Islet of Langerhans (tissue), 1 donor: ENCODE data around the gene MYH9.

Source experiments
- FAIRE-seq: peaks from one replicate; lab custom pipeline; 2011; peaks lifted over from hg19 to GRCh38; lab: Jason Lieb, UNC

MYH9 gene

DNA sequence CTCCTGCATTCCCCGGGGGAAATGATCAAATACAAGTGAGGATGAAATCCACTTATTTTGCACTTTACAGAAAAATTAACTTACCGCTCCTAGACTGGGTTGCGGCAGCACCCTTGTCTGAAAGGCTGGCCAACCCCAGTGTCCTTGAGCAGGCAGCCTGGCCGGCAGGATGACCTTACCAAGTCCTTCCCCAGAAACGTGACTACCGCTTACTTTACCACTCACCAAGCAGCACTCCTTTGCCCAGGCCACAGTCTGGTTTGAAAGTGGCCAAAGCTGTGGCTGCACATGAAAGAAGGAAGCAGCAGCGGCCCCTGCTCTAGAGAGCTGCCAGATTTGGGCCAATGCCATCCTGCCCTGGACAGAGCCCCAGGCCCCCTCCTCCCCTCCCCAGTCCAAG lies 20.3 kb downstream of the MYH9 start:
- no peak for FAIRE-seq

DNA sequence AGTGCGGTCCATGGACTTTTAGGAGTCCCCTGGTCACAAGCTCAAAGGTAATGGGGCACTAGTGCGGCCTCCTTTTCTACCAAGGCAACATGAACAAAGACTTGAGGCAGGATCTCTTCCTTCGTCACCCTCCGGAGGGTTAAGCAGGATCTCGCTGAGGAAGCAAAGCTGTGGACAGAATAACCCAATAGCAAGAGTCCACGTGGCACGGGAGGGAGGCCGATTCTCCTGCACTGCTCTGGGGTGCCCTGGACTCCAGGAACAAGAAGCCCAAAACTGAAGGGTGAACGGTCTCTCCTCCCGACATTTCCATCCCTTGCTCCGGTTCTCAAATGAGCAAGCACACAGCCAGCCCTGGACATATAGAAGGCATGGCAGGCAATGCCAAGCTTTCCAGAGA lies 20.7 kb downstream of the MYH9 start:
- FAIRE-seq: no peak

DNA sequence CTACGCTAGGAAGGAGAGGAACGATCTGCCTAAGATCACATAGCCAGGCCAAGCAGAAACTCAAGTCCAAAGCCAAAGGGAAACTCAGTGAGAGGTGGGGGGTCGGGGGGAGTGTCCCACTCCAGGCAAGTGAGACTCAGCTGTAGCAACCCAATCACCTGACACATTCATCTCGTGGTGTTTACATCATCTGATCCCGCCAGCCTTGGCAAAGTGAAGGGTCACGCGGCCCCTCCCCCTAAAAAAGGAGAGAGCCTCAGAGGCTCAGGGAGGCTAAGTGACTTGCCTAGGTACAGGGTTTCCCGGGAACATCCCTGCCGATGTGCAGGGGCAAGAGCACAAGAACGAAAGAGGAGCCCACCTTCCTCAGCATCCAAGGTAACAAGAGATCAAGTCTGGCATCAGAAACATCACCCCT lies 21.5 kb downstream of the MYH9 start:
- no peak for FAIRE-seq

DNA sequence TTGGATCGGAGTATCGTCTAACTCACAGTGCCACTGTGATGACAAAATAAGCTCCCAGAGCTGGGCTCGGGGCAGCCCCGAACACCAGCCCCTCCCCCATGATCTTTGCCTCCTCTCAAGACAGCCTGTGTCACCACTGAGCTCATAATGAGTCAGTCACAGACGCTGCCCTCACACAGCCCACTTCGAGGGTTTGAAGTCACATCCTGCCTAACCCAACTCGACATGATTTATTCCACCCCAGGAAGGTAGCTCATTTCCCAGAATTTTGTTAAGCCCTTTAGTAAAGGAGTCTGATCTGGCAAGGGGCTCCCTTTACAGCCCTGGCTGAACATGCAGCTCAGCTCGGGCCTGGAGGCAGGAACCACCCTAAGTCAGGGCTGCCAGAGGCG lies 22.8 kb downstream of the MYH9 start:
- no peak for FAIRE-seq

DNA sequence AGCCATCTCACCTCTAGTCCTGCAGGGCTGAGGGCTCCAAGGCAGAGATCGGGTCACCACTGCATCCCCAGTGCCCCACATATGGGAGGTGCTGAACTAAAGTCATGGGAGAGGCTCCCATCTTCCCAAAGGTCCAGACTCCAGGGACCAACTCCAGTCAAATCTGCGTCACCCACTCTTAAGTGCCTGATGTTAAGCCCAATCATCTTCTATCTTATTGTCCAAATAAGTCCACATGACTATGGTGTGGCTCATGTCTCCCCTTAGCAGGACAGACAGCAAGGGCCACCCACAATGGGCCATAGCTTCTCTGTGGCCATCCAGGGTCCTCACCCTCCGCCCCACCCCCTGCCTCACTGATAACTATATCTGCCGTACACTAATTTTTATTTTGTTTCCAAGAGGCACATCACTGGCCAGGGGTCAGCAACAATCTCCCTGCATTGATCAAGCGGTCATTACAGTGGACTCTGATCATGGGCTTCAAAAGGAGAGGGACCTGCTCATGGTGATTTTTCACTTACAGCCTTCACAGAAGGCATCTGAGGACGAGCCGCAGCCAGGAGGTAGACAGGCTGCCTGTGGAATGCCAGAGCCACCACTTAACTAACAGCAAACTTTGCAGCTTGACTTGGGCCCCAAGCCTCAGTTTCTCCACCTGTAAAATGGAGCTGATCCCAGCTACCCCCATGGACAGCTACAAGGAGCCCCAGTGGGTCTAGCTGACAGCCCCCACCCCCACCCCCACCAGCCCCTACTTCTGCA lies 23.3 kb downstream of the MYH9 start:
- FAIRE-seq: no peak

DNA sequence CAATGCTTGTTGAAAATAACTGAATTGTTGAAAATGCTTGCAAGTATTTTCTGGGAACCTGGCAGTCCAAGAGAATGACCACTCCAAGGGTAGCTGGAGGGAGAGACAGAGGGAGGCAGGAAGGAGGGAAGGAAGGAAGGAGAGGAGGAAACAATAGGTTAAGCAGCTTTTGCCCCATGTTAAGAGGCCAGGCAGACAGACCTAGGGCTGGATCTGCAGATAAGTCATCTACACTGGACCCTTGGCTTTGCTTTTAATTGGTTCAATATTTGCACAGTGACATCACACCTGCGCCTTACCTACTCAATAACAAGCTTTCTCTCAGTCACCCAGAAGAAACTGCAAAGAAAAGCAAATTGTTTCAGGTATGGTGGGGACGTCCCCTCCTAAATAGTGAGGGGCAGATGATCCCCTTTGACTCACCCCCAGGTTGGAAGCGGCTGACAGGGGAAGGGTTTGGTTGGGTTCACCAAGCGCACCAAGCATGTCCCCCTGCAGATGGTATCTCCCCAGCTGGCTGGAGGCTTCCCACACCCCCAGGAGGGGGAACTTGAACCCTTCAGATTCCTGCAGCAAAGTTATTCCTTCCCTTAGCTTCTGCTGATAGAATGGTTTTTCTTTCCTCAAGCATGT lies 24.3 kb downstream of the MYH9 start:
- peak; percentile 41 for FAIRE-seq

DNA sequence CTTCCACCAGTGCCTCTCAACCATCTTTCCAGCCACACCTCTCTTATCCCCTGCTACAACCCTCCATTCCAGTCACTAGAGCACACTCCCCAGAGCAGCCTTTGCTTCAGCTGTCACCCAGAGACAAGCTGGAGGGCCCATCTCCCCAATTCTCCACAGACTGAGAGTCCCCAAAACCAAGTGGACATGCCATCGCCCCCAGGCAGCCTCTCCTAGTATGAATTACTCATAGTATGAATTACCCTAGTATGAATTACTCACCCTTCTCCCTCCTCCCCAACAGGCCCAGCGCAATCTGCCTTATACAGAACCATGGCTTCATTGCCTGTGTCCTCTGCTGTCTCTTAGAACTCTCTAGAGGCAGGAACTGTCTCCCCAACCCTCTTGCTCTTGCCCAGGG lies 24.8 kb downstream of the MYH9 start:
- no peak for FAIRE-seq

DNA sequence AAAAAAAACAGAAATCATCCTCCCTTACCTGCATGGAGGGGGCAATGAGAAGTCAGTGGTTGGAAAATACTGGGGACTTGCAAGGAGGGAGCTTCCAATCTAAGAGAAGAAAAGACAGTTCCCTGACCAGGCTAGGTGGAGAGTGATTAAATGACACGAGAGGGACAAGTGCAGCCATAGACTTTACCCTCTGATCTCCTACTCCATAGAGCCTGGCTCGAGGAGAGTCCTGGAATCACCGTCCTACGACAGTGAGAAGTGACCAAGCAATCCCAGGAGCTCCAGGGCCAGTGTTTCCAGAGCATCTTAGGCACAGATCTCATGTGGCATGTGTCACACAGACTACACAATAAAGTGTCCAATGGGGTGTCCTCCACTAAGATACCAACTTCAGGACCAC lies 25.7 kb downstream of the MYH9 start:
- FAIRE-seq: no peak

DNA sequence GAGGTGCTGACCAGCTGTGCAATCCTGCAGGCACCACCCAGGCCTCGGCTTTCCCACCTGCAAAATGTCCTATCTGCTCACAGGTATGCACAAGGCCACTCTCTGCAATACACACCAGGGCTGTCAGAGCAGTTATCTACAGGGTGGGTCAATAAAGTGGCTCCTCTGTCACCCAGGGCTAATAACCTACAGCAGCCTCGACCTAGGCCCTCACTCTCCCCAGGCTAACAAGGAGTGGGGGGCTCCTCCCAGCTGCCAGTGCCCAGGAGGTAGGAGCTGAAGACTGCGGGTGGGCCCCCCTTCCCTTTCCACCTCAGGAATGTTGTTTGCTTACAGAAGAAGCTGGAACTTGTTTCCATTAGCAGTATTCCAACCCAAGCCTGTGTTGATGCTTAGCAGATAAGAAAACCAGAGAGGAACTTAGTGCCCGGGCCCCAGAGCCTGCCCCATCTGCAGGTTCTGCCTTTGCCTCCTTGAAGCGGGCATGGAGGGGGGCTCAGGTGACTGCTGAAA lies 26.8 kb downstream of the MYH9 start:
- no peak for FAIRE-seq

DNA sequence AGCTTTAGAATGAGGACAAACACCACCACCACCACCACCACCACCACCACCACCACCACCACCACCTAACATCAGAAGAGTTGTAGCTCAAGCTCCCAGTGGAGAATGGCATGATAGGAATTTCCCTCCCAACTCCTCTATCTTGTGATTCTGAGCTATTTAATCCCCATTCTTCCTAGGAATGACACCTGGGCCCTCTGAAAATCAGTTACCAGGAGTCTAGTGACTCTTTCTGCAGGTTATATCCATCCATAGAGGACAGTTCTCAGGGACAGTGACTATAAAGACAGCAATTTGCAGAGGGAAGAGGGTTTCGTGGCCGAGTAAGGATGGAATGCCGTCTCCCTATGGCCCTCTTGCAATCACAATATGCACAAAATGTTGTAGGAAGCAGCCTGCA lies 27.8 kb downstream of the MYH9 start:
- FAIRE-seq: no peak

DNA sequence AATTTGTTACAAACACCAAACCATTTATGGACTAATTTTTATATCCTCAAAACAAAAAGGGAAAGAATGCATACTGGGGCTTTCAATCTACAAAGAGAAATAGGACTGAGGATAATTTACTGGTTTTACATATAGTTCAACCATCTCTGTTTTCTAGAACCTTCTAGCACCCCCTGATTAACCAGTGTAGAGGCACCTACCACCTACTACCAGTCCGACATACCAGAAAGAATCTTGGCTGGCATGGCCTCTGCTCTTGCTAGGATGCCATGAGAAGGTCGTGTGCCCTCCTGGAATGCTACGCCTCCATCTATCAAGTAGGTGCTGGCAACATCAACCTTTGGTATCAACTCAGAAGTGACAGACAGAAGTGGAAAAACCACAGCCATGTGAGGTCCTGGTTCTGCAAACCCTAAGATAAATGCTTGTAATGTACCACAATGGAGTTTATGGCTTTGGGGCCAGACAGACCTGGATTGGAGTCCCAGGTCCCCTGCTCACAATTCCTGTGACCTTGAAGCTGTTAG lies 28.2 kb downstream of the MYH9 start:
- FAIRE-seq: no peak

DNA sequence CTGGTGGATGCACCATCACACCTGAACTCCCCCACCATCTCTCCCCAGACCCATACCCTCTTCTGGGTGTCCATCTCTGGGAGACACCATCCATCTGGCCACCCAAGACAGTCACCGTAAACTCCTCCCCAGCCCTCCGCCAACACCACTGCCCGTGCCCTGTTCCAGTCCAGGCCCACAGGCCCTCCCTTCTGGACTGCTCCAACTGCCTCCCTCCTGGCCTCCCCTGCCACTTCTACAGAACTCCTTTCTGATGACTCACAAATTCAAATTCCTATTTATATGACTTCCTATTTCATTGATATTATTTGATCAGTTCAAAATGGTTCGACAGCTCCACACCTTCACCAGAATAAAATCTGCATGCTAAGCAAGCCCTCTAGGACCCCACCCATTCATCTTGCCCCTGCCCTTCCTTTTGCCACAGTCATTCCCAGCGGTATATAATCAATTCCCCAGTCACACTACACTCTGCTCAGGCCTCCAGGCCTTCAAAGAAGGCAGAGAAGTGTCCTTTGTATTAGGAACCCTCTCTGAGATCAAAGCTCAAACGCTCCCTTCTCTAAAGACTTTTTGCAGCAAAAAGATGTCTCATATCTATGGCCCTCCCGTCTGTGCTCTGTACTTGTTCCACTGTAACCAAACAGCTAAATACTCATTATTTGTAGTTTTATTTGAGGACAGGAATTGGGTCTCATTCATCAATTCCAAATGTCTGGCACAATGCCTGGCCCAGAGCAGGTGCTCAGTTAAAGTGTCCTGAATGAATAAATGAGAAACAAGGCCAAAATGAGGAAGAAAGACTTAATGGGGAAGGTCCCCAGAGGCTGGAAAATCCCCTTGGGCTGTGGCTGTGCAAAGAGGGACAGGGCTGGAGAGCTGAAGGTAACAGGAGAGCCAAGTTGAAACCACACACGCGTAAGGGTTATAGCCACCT lies 29.0 kb downstream of the MYH9 start:
- FAIRE-seq: no peak

DNA sequence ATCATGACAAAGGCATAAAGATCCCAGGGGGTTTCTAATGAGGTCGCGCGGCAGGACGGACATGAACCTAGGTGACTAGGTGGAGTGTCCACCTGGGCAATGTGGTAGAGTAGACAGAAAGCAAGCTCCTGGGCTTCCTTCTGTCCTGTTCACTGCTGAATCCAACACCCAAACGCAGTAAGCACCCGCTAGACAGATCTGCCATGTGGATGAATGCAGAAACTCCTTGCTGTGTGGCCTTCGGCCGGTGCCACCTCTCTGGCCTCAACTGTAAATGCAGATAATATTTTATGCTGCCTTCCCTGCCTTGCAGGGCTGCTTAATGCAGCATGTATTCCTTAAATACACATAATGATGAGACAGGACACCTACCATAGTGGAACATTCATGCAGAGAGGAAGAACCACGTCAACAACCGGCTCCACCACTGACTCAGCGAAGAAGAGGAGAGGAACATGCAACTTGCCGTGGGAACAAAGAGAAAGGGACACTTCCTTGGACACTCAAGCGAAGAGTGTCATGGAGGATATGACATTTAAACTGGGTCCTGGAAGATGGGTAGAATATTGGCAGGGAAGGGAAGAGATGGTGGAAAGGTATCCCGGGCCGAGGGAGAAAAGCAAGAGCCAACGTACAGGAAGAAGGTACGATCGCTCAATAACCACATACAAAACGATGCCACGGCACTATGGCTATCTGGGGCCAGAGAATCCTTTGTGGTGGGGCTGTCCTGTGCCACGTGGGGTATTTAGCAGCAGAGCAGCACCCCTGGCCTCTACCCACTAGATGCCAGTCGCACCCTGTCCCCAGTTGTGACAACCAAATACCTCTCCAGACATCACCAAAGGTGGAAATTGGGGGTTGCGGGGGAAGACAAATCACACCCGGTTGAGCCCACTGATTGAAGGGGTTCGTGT lies 30.8 kb downstream of the MYH9 start:
- FAIRE-seq: no peak

DNA sequence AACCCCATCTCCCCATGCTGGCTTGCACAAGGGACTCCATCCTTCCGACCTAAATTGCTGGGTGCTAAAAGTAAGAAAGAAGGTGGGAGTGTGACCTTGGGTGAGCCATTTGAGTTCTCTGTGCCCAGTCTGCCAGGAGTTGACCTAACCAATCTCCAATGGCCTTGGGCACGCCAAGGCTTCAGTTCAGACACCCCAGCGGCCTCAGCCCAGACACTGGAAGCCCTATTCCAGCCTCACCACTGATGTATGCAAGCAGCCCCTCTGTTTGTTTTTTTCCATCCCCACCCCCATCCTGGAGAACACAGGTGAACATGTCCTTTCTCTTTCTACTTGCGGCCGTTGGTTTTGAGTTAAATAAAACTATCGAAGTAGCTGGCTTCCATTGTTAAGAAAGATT lies 31.9 kb downstream of the MYH9 start:
- FAIRE-seq: no peak

DNA sequence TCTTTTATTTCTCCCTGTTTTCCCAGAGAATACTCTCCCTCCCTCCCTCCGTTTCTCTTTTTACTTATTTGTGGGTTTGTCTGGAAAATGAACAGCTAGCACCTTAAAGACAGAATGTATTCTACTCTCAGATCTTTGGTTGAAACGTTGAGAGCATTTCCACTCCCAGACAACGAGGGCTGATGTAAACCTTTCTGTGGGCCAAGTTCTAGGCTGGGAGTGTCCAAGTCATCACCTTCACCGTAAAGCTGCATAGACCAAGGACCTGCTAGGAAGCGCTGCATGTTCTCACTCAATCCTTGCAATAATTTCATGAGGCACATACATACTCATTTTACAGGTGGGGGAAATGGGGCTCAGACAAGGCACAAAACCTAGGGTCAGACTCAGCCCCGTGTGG lies 32.4 kb downstream of the MYH9 start:
- FAIRE-seq: no peak

DNA sequence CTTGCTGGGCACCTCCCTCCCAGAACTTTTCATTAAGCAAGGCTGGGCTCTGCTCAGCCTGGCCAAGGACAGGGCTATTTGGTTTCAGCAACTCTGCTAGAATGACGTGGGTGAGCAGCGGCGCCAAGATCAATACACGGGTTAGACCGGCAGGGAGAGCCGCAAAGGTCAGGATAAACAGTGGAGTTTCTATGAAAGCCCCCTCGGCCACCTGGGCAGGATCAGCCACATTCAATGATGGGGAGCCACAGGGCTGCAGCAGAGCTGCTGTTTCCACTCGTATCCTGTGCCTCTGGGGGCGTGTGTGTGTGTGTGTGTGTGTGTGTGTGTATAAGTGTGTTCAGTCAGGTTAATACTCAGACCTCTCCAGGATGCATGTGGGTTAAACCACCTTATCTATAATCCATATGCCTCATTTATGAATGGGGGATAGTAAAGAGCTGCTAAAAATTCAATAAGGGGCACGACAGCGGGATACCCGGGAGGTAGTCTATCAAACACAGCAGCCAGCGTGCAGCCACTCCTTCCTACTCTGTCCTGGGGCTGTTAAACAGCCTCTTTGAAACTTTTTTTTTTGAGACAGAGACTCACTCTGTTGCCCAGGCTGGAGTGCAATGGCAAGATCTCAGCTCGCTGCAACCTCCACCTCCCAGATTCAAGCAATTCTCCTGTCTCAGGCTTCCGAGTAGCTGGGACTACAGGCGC lies 34.8 kb downstream of the MYH9 start:
- no peak for FAIRE-seq

DNA sequence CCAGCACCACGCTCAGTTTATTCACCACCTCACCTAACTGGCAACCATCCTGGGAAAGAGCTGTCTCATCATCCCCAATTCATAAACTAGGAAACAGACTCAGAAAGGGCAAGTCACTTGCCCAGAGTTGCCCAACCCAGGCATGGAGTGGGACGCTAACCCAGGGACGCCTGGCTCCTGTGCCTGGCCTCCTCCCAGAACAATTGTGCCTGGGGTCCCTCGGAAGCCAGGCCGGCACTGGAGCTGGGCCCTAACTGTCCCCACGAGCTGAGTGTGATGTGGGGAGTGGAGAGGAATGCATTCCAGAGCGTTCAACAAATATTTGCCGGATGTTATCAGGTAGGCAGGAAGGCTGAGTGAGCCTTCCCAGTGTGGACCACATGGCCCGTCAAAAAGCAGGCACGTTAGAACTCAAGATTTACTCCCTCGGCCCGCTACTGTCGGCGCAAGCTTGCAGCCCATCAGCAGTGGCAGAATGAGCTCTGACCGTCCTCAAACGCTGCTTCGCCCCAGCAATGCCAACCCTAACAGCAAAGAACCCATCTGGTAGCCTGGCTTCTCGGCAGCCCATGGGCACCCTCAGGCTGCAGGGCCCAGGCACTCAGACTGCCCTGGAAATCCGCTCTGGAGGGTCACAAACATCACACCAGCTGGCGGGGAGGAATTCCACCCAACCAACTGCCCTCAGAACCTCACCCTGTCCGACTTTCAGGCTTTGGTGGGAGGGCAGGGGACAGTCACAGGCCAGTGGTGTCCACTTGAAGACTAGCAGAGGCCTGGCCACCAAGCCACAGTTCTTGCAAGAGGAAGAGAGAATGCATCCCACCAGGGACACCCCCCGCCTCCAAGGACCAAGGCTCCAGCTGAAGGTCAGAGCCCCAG lies 35.6 kb downstream of the MYH9 start:
- FAIRE-seq: no peak

DNA sequence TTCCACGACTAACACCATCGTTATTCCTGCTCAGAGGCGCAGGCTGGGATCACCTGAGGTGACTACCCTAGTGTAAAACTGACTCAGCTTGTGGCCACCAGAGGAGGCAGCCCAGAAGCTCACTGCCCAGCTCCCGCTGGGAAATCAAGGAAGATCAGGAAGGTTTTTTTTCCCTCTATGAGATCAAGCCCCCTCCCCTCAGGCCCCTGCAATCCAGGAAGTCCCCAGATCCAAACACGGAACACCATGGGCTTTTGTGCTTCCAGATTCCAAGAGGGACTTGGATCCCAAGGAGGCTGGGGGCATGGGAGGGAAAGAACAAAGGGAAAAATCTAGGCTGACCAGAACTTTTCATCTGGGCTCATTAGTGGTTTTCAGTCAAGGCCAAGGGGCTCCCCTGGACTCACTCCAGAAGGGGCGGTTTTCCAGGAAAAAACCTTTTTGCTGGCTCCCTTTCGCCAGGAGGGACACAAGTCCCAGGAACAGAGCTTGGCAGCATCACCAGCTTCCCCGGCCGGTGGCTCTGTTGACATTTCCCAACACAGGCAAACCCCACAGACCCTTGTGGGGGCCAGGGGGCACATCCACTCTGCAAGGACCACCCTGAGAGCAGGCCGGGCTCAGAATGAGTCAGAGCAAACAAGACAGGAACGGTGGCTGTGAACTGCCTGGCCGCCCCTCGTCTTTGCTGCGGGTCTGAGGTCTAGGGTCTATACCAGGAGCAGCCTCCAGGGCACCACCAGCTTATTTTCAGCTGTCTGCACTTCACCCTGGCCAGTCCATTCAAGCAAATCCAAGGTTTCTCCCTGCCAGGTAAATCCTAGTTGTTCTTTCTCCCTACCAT lies 36.8 kb downstream of the MYH9 start:
- FAIRE-seq: no peak

DNA sequence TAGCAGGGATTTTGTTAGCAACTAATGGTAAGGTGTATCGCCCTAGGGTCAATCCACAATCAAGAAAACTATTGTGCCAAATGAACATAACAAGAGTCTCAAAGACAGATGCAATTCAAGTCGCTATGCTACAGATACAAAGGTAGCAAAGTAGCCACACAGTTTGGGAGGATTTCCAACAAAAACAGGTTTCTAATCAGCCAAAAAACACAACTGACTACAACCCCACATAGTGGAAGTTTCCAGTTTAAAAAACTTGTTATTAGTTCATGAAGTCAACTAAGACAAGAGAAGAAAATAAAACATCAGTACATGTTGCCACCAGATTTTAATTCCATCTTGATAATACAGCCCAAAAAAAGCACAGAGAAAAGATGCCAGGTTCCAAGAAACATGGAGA lies 38.0 kb downstream of the MYH9 start:
- FAIRE-seq: no peak
